WTC11 (cell line): ENCODE data around the gene FAM9B. TPM values are rescaled to one million over a fixed set of nuclear protein-coding genes. Genes with fewer than 3 reads are reported as not detected.

Experiments
- ATAC-seq: fragments of 200-7000 bp; cut with Tn5 transposase; 2 replicates; pipeline ENCODE4 v1.10.0; 2021; ENCODE audit warnings: mild to moderate bottlenecking, moderate library complexity
- CTCF ChIA-PET: fragments of 300-600 bp; sonication (Branson Sonifier 250); formaldehyde crosslinking; loops from one replicate; lab custom pipeline; 2021; ENCODE audit warnings: antibody characterized with exemption; lab: Charles Lee
- POLR2A ChIA-PET: fragments of 350-600 bp; sonication (Branson Sonifier 250); formaldehyde crosslinking; loops from one replicate; lab custom pipeline; 2021; ENCODE audit warnings: antibody characterized with exemption; lab: Charles Lee
- DNase-seq: peaks from one replicate; pipeline ENCODE4 v3.0.0; 2021; ENCODE audit warnings: low spot score
- H3K27ac Mint-ChIP-seq: 2 replicates; pipeline ENCODE4 v1.8.0; 2021; ENCODE audit warnings: mixed read lengths
- H3K27me3 Mint-ChIP-seq: 2 replicates; pipeline ENCODE4 v1.8.0; 2021; ENCODE audit warnings: low read depth, mild to moderate bottlenecking, moderate library complexity, mixed read lengths
- H3K36me3 Mint-ChIP-seq: 2 replicates; pipeline ENCODE4 v1.8.0; 2021; ENCODE audit warnings: mixed read lengths
- H3K4me1 Mint-ChIP-seq: 2 replicates; pipeline ENCODE4 v1.8.0; 2022; ENCODE audit warnings: mixed read lengths
- H3K4me3 Mint-ChIP-seq: 2 replicates; pipeline ENCODE4 v1.8.0; 2021; ENCODE audit warnings: mild to moderate bottlenecking, moderate library complexity, mixed read lengths
- H3K9me3 Mint-ChIP-seq: 2 replicates; pipeline ENCODE4 v1.8.0; 2021; ENCODE audit warnings: mixed read lengths
- AFF4 ChIP-seq: sonication (generic); formaldehyde crosslinking; IDR thresholded peaks from 2 replicates; pipeline ENCODE4 v1.8.1; 2023; ENCODE audit warnings: mild to moderate bottlenecking, missing genetic modification reagents, borderline replicate concordance
- ATF3 ChIP-seq: sonication (generic); formaldehyde crosslinking; conservative IDR thresholded peaks from 2 replicates; pipeline ENCODE4 v1.8.1; 2022; ENCODE audit warnings: mild to moderate bottlenecking, missing genetic modification reagents
- CBFB ChIP-seq: sonication (generic); formaldehyde crosslinking; IDR thresholded peaks from 2 replicates; pipeline ENCODE4 v1.8.1; 2022; ENCODE audit warnings: mild to moderate bottlenecking, low read depth, missing genetic modification reagents
- CDX4 ChIP-seq: fragments of 250-450 bp; sonication (Bioruptor Pico); IDR thresholded peaks from 2 replicates; pipeline ENCODE4 v1.9.0; 2021; ENCODE audit warnings: moderate library complexity, mild to moderate bottlenecking, inconsistent platforms, borderline replicate concordance
- E2F1 ChIP-seq: sonication (generic); formaldehyde crosslinking; IDR thresholded peaks from 2 replicates; pipeline ENCODE4 v1.8.0; 2022; ENCODE audit warnings: mild to moderate bottlenecking, missing genetic modification reagents
- FOXP4 ChIP-seq: sonication (generic); formaldehyde crosslinking; IDR thresholded peaks from 2 replicates; pipeline ENCODE4 v1.8.0; 2022; ENCODE audit warnings: mild to moderate bottlenecking, missing genetic modification reagents
- GRHL2 ChIP-seq: fragments of 250-450 bp; sonication (Bioruptor Pico); IDR thresholded peaks from 2 replicates; pipeline ENCODE4 v1.8.0; 2022; ENCODE audit warnings: mild to moderate bottlenecking, moderate library complexity; ENCODE audit not compliant: insufficient replicate concordance, severe bottlenecking
- IRF2 ChIP-seq: sonication (generic); formaldehyde crosslinking; IDR thresholded peaks from 2 replicates; pipeline ENCODE4 v1.8.0; 2022; ENCODE audit warnings: low read depth, missing genetic modification reagents, borderline replicate concordance
- KAT7 ChIP-seq: sonication (generic); formaldehyde crosslinking; IDR thresholded peaks from 2 replicates; pipeline ENCODE4 v1.8.1; 2023; ENCODE audit warnings: missing genetic modification reagents, mild to moderate bottlenecking, borderline replicate concordance
- MYBL2 ChIP-seq: sonication (generic); formaldehyde crosslinking; IDR thresholded peaks from 2 replicates; pipeline ENCODE4 v1.8.1; 2023; ENCODE audit warnings: mild to moderate bottlenecking, moderate library complexity, missing genetic modification reagents
- NR1H2 ChIP-seq: sonication (generic); formaldehyde crosslinking; IDR thresholded peaks from 2 replicates; pipeline ENCODE4 v1.9.0; 2021; ENCODE audit warnings: mild to moderate bottlenecking, moderate library complexity, missing genetic modification reagents
- SMAD4 ChIP-seq: sonication (generic); formaldehyde crosslinking; IDR thresholded peaks from 2 replicates; pipeline ENCODE4 v1.8.0; 2022; ENCODE audit warnings: mild to moderate bottlenecking, missing genetic modification reagents
- STAT6 ChIP-seq: sonication (generic); formaldehyde crosslinking; conservative IDR thresholded peaks from 2 replicates; pipeline ENCODE4 v1.8.1; 2023; ENCODE audit warnings: mild to moderate bottlenecking, low read depth, missing genetic modification reagents, moderate library complexity
- TEAD1 ChIP-seq: sonication (generic); formaldehyde crosslinking; IDR thresholded peaks from 2 replicates; pipeline ENCODE4 v1.8.0; 2022; ENCODE audit warnings: mild to moderate bottlenecking, missing genetic modification reagents
- TP53 ChIP-seq: sonication (generic); formaldehyde crosslinking; IDR thresholded peaks from 2 replicates; pipeline ENCODE4 v1.8.1; 2023; ENCODE audit warnings: mild to moderate bottlenecking, missing genetic modification reagents
- ZNF232 ChIP-seq: sonication (generic); formaldehyde crosslinking; IDR thresholded peaks from 2 replicates; pipeline ENCODE4 v1.8.0; 2022; ENCODE audit warnings: mild to moderate bottlenecking, missing genetic modification reagents
- ZNF263 ChIP-seq: sonication (generic); formaldehyde crosslinking; IDR thresholded peaks from 2 replicates; pipeline ENCODE4 v1.8.1; 2022; ENCODE audit warnings: low read depth, mild to moderate bottlenecking, moderate library complexity, missing genetic modification reagents
- ZNF317 ChIP-seq: sonication (generic); formaldehyde crosslinking; IDR thresholded peaks from 2 replicates; pipeline ENCODE4 v1.8.1; 2023; ENCODE audit warnings: low read depth, mild to moderate bottlenecking, moderate library complexity, missing genetic modification reagents, borderline replicate concordance
- ZNF423 ChIP-seq: fragments of 250-450 bp; sonication (Bioruptor Pico); IDR thresholded peaks from 2 replicates; pipeline ENCODE4 v2.1.2; 2022; ENCODE audit warnings: mild to moderate bottlenecking, moderate library complexity
- total RNA-seq: library from RNA; stranded (reverse); gene quantifications from 3 replicates; pipeline ENCODE4 v1.2.3, GENCODE V29; 2021

Gene FAM9B
- total RNA-seq, 1 experiment from 2014 or later, result not detected

- no peak overlapping the region; the same call in 1 of the 2 replicates for H3K27ac Mint-ChIP-seq
- peaks cover 25% of the 10 kb centered on the region for H3K4me1 Mint-ChIP-seq
- no peak for ATAC-seq
- H3K36me3 Mint-ChIP-seq, result no peaks in the 10 kb centered on the region
- no peak overlapping the region for H3K4me3 Mint-ChIP-seq
- TF ChIP-seq TEAD1 (no peak), GRHL2 (CRISPR knock-in tag) (no peak), NR1H2 (no peak), FOXP4 (CRISPR knock-in tag) (no peak), CDX4 (no peak)
- TF ChIP-seq, all 79 proteins: peak for 0
- no peak for DNase-seq
- ChIA-PET POLR2A (no interaction called here), CTCF (no interaction called here)
- Mint-ChIP-seq H3K9me3 (no peaks in the 10 kb centered on the region), H3K27me3 (no peaks in the 10 kb centered on the region; the same call in 1 of the 2 replicates)
Measured at GRCh38 chrX:9071031-9071650, 37.2 kb upstream of the FAM9B start.

GRCh38 chrX:9069573-9069972 is 35.6 kb upstream of the FAM9B start:
- H3K36me3 Mint-ChIP-seq, result no peaks in the 10 kb centered on the region
- peaks cover 25% of the 10 kb centered on the region for H3K4me1 Mint-ChIP-seq
- no peaks in the 10 kb centered on the region; the same call in 1 of the 2 replicates for H3K27me3 Mint-ChIP-seq
- ATAC-seq (no peak), DNase-seq (no peak)
- ChIA-PET CTCF (no interaction called here), POLR2A (no interaction called here)
- H3K4me3 Mint-ChIP-seq, result no peak overlapping the region
- TF ChIP-seq IRF2 (CRISPR knock-in tag), result no peak
- TF ChIP-seq E2F1, result no peak
- no peak for TF ChIP-seq MYBL2 (CRISPR knock-in tag)
- no peak overlapping the region for H3K27ac Mint-ChIP-seq
- H3K9me3 Mint-ChIP-seq, result no peaks in the 10 kb centered on the region

- Mint-ChIP-seq H3K4me3 (no peak overlapping the region), H3K4me1 (peaks cover 14% of the 10 kb centered on the region), H3K27me3 (no peaks in the 10 kb centered on the region; the same call in 1 of the 2 replicates), H3K27ac (no peak overlapping the region), H3K36me3 (no peaks in the 10 kb centered on the region), H3K9me3 (no peaks in the 10 kb centered on the region)
- ATAC-seq (no peak), DNase-seq (no peak)
- POLR2A ChIA-PET, result no interaction called here
- CTCF ChIA-PET, result no interaction called here
- TF ChIP-seq ZNF423 (CRISPR knock-in tag) (no peak), STAT6 (CRISPR knock-in tag) (no peak), ZNF232 (CRISPR knock-in tag) (no peak), SMAD4 (CRISPR knock-in tag) (no peak), ATF3 (CRISPR knock-in tag) (no peak), ZNF317 (CRISPR knock-in tag) (no peak), KAT7 (CRISPR knock-in tag) (no peak), FOXP4 (CRISPR knock-in tag) (no peak), CBFB (CRISPR knock-in tag) (no peak), TP53 (CRISPR knock-in tag) (no peak), ZNF263 (CRISPR knock-in tag) (no peak), AFF4 (CRISPR knock-in tag) (no peak)
Measured at GRCh38 chrX:9064694-9065093, 30.8 kb upstream of the FAM9B start.
